Fibroblast of lung (primary cell): ENCODE results near the gene TLCD1.

Source experiments
- EZH2 ChIP-seq: IDR thresholded peaks from 2 replicates; pipeline ENCODE4 v1.5.1; 2012; ENCODE audit warnings: low read length, control low read depth, mild to moderate bottlenecking; ENCODE audit errors: missing control alignments
- TF ChIP-seq, protein P1 (sequence below), 2 donors: IDR thresholded peaks in 1 of 2; conservative IDR thresholded peaks in 1 of 2; 1 replicate in 1 of 2; 2 replicates in 1 of 2; pipeline ENCODE4 v1.5.1; 2011 to 2012; ENCODE audit warnings: low read length in 2 of 2, control low read depth in 1 of 2, inconsistent platforms in 1 of 2, low read depth in 1 of 2, mild to moderate bottlenecking in 1 of 2

DNA sequence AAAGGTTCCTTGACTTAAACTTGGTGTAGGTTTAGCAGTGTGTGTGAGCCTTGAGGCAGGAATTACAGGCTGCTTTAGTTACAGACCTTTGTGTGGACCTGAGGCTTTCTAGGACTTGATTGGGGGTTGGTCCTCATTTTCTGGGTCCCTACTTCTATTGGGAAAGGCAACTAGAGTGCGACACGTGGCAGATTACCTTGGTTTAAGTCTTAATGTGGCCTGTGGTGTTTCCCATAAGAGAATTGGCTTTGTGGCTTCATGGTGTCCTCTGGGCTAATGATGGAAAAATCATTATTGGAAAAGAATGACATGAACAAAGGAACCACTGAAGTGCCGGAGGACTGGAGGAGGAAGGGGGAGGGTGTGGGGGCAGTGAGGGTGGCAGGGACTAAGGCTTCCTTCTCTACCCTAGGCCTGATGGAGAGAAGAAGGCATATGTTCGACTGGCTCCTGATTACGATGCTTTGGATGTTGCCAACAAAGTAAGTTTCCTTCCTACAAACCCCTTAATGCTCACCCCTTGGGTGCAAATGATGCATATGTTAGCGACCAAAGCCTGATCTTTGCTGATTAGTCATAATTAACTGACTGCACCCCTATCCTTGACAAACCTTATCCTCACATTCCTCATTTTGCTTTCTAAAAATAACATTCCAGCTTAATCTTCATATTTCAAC lies 2.7 kb downstream of the TLCD1 start:
- TF ChIP-seq, protein P1, sequence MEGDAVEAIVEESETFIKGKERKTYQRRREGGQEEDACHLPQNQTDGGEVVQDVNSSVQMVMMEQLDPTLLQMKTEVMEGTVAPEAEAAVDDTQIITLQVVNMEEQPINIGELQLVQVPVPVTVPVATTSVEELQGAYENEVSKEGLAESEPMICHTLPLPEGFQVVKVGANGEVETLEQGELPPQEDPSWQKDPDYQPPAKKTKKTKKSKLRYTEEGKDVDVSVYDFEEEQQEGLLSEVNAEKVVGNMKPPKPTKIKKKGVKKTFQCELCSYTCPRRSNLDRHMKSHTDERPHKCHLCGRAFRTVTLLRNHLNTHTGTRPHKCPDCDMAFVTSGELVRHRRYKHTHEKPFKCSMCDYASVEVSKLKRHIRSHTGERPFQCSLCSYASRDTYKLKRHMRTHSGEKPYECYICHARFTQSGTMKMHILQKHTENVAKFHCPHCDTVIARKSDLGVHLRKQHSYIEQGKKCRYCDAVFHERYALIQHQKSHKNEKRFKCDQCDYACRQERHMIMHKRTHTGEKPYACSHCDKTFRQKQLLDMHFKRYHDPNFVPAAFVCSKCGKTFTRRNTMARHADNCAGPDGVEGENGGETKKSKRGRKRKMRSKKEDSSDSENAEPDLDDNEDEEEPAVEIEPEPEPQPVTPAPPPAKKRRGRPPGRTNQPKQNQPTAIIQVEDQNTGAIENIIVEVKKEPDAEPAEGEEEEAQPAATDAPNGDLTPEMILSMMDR (conservative IDR thresholded peaks at IDR 0.05 in 1 of 2, IDR thresholded peaks at IDR 0.05 in 1 of 2; ENCODE audit: low read depth in 1 of 2, low read length in 2 of 2): no peak
- TF ChIP-seq EZH2: no peak
